ENCODE data around the gene OR5K2. TPM values are rescaled to one million over a fixed set of nuclear protein-coding genes. Genes with fewer than 3 reads are reported as not detected.

Gene OR5K2
- polyA plus RNA-seq, 1 of the 3 experiments (the other 2 are of a cell fraction), result not detected

DNA sequence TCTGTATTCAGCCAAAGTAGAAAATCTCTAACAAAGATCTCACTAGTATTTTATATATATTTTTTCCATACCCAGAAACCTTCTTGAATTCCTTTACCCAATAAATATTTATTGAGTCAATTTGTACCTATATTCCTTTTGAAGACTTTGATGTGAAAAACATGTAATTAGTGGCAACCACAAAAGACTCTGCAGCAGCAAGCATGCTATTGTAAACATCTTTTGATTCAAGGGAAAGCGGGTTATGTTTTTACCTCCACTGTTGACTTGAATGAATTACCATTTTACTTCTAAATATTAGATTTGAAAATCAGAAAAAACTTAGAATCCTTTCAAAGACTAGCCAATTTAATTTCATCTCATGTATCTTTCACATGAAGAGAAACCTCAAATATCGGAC, 36.7 kb downstream of the OR5K2 start:
- 86% methylated on average over 2 of the region's 2 CpGs for WGBS (ENCODE audit: low lambda C conversion rate)

More for the DNA sequence above, 36.7 kb downstream of the OR5K2 start:
- H3F3A ChIP-seq (replicated peaks; ENCODE audit: insufficient read depth), result peaks cover 3% of the 10 kb centered on the region
- no peak overlapping the region for H2AFZ ChIP-seq (ENCODE audit: low read depth)
- no peak overlapping the region for H3K27ac ChIP-seq (ENCODE audit: low read depth in 2 of 2, low read length in 1 of 2)
- H4K20me1 ChIP-seq (ENCODE audit: insufficient read depth), result no peaks in the 10 kb centered on the region
- H3K9me3 ChIP-seq, result 0 out of 2 replicates have a peak, but pooled peaks cover 4% of the 10 kb centered on the region
- H3K4me1 ChIP-seq (ENCODE audit: control insufficient read depth in 1 of 2, insufficient read depth in 2 of 2, low read depth in 1 of 2, low read length in 1 of 2), result no peaks in the 10 kb centered on the region; a peak in 1 of 4 replicates
- TF ChIP-seq, protein P1, sequence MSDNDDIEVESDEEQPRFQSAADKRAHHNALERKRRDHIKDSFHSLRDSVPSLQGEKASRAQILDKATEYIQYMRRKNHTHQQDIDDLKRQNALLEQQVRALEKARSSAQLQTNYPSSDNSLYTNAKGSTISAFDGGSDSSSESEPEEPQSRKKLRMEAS (IDR thresholded peaks at IDR 0.05; ENCODE audit: low read depth), result no peak
- TF ChIP-seq RFX5 (IDR thresholded peaks at IDR 0.05; ENCODE audit: low read length), result no peak
- no peak for TF ChIP-seq MEF2A (IDR thresholded peaks at IDR 0.05; ENCODE audit: borderline replicate concordance, low read depth)
- TF ChIP-seq, protein P2, sequence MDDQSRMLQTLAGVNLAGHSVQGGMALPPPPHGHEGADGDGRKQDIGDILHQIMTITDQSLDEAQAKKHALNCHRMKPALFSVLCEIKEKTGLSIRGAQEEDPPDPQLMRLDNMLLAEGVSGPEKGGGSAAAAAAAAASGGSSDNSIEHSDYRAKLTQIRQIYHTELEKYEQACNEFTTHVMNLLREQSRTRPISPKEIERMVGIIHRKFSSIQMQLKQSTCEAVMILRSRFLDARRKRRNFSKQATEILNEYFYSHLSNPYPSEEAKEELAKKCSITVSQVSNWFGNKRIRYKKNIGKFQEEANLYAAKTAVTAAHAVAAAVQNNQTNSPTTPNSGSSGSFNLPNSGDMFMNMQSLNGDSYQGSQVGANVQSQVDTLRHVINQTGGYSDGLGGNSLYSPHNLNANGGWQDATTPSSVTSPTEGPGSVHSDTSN (IDR thresholded peaks at IDR 0.05), result no peak
- no peak for TF ChIP-seq EP300 (IDR thresholded peaks at IDR 0.05; ENCODE audit: borderline replicate concordance in 1 of 2, low read depth in 1 of 2, low read length in 1 of 2)
- TF ChIP-seq NFIC (IDR thresholded peaks at IDR 0.05; ENCODE audit: borderline replicate concordance), result no peak
- no peak for TF ChIP-seq USF1 (IDR thresholded peaks at IDR 0.05; ENCODE audit: borderline replicate concordance, low read depth)
- no peak for TF ChIP-seq EZH2phosphoT487 (IDR thresholded peaks at IDR 0.05; ENCODE audit: borderline replicate concordance, low read depth)
- TF ChIP-seq GATA2 (CRISPR knock-in tag; IDR thresholded peaks at IDR 0.05), result no peak
- no peak for TF ChIP-seq RCOR1 (IDR thresholded peaks at IDR 0.05; ENCODE audit: low read length)
- no peak for TF ChIP-seq TEAD4 (IDR thresholded peaks at IDR 0.05; ENCODE audit: borderline replicate concordance, insufficient read depth)
- TF ChIP-seq REST (IDR thresholded peaks at IDR 0.05; ENCODE audit: low read depth, low read length), result no peak
- TF ChIP-seq YY1 (IDR thresholded peaks at IDR 0.05; ENCODE audit: low read depth), result no peak
- TF ChIP-seq GABPA (IDR thresholded peaks at IDR 0.05; ENCODE audit: low read depth), result no peak
- no peak for TF ChIP-seq SMC3 (IDR thresholded peaks at IDR 0.05; ENCODE audit: low read depth, low read length)
- TF ChIP-seq, protein P3, sequence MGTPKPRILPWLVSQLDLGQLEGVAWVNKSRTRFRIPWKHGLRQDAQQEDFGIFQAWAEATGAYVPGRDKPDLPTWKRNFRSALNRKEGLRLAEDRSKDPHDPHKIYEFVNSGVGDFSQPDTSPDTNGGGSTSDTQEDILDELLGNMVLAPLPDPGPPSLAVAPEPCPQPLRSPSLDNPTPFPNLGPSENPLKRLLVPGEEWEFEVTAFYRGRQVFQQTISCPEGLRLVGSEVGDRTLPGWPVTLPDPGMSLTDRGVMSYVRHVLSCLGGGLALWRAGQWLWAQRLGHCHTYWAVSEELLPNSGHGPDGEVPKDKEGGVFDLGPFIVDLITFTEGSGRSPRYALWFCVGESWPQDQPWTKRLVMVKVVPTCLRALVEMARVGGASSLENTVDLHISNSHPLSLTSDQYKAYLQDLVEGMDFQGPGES (IDR thresholded peaks at IDR 0.05; ENCODE audit: low read depth, low read length), result no peak
- TF ChIP-seq FOSL2 (IDR thresholded peaks at IDR 0.05; ENCODE audit: borderline replicate concordance, low read depth), result no peak
- no peak for TF ChIP-seq CHD2 (IDR thresholded peaks at IDR 0.05; ENCODE audit: low read length, partially characterized antibody)
- H3K9me2 ChIP-seq, result no peaks in the 10 kb centered on the region
- H3K79me2 ChIP-seq (ENCODE audit: insufficient read depth), result no peaks in the 10 kb centered on the region
- no peak for DNase-seq
- peaks cover 7% of the 10 kb centered on the region; the same call in 1 of the 2 replicates for H3K27me3 ChIP-seq (ENCODE audit: insufficient read depth)
- H3K9ac ChIP-seq, result no peak overlapping the region
- no peak overlapping the region for H3K4me3 ChIP-seq (ENCODE audit: low read depth in 2 of 2, low read length in 1 of 2)
- POLR2A ChIA-PET, result no interaction called here
- no peak overlapping the region for H3K4me2 ChIP-seq
- no peaks in the 10 kb centered on the region for H3K36me3 ChIP-seq (replicated peaks in 1 of 2; ENCODE audit: control insufficient read depth in 1 of 2, insufficient read depth in 2 of 2, low read length in 1 of 2)
- CTCF ChIA-PET, result no interaction called here

All from SK-N-SH (cell line).